Breast epithelium (tissue), 3 donors: ENCODE results near the gene TOMM34.

Experiments
- POLR2AphosphoS5 ChIP-seq, 3 donors: sonication (generic); formaldehyde crosslinking; IDR thresholded peaks; one replicate each; pipeline ENCODE4 v1.6.1; 2017; ENCODE audit warnings: antibody characterized with exemption in 3 of 3
- TF ChIP-seq, protein P1 (sequence below), 3 donors: fragments of 450-650 bp; IDR thresholded peaks; one replicate each; pipeline ENCODE4 v1.5.1; 2016 to 2017; ENCODE audit warnings: antibody characterized with exemption in 3 of 3, mild to moderate bottlenecking in 3 of 3, moderate library complexity in 3 of 3

DNA sequence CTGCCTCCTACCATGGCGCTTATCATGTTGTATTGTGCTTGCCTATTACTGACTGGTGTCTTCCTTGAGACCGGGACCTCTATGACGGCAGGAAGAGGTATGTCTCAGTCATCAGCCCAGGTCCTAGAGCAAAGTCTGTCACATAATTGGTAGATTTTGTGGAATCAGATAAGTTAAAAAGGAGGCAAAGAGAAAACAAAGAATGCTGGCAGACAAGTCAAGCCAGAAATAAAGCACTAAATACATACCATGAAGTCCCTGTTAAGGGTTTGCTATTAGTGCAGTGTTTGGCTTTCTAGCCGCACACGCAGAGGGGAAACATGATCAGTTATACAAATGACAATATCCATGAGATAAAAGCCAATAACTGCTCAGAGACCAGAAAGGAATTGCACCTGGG, 6.0 kb downstream of the TOMM34 start:
- TF ChIP-seq, protein P1, sequence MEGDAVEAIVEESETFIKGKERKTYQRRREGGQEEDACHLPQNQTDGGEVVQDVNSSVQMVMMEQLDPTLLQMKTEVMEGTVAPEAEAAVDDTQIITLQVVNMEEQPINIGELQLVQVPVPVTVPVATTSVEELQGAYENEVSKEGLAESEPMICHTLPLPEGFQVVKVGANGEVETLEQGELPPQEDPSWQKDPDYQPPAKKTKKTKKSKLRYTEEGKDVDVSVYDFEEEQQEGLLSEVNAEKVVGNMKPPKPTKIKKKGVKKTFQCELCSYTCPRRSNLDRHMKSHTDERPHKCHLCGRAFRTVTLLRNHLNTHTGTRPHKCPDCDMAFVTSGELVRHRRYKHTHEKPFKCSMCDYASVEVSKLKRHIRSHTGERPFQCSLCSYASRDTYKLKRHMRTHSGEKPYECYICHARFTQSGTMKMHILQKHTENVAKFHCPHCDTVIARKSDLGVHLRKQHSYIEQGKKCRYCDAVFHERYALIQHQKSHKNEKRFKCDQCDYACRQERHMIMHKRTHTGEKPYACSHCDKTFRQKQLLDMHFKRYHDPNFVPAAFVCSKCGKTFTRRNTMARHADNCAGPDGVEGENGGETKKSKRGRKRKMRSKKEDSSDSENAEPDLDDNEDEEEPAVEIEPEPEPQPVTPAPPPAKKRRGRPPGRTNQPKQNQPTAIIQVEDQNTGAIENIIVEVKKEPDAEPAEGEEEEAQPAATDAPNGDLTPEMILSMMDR (IDR thresholded peaks at IDR 0.05): no peak
- no peak for TF ChIP-seq POLR2AphosphoS5 (IDR thresholded peaks at IDR 0.05)
